HepG2 (cell line): Measurements from ENCODE around the gene NFE2L3. TPM values are rescaled to one million over a fixed set of nuclear protein-coding genes. Genes with fewer than 3 reads are reported as not detected.

ENCODE experiments used
- ATAC-seq: fragments of 200-7000 bp; cut with Tn5 transposase; 3 replicates; pipeline ENCODE4 v1.9.1; 2020; ENCODE audit warnings: mild to moderate bottlenecking, moderate library complexity
- BruUV-seq: library from RNA; stranded (reverse); fragments of 400-500 nt; replicated peaks from 2 replicates; lab custom pipeline; 2021; lab: Mats Ljungman, UMichigan
- CTCF ChIA-PET: fragments of 300-600 bp; formaldehyde crosslinking; extraction: SDS; loops from one replicate; lab custom pipeline; 2021; ENCODE audit warnings: low total read pairs, inconsistent platforms, low intra/inter-chr PET ratio; lab: Yijun Ruan, JAX
- POLR2A ChIA-PET: fragments of 350-600 bp; sonication (Branson Sonifier 250); formaldehyde crosslinking; loops from one replicate; lab custom pipeline; 2020; ENCODE audit warnings: antibody characterized with exemption, inconsistent platforms; lab: Yijun Ruan, JAX
- DNase-seq: peaks from one replicate; pipeline ENCODE4 v3.0.0-alpha.2; 2015; ENCODE audit warnings: low spot score
- FAIRE-seq: peaks from 3 replicates; lab custom pipeline; 2011; peaks lifted over from hg19 to GRCh38; lab: Jason Lieb, UNC
- H2AFZ ChIP-seq: one replicate; pipeline ENCODE4 v1.6.1; 2011; ENCODE audit warnings: low read length, inconsistent platforms
- H3K27ac ChIP-seq: fragments of 300-600 bp; 3 replicates; pipeline ENCODE4 v1.8.0; 2011; ENCODE audit warnings: mixed run types, mild to moderate bottlenecking, mixed read lengths, low read length, inconsistent platforms; ENCODE audit not compliant: insufficient read depth; ENCODE audit errors: extremely low read length
- H3K27me3 ChIP-seq, 2 experiments: fragments of 200-600 bp in 1 of 2; 2 replicates in 1 of 2; 3 replicates in 1 of 2; pipeline versions ENCODE4 v1.6.0 to v1.8.0; 2011; ENCODE audit warnings: low read length in 2 of 2, mild to moderate bottlenecking in 2 of 2, moderate library complexity in 2 of 2, inconsistent platforms in 1 of 2; ENCODE audit not compliant: insufficient read depth in 2 of 2, control insufficient read depth in 1 of 2
- H3K36me3 ChIP-seq, 2 experiments: fragments of 200-600 bp in 1 of 2; replicated peaks in 1 of 2; 2 replicates in 1 of 2; 3 replicates in 1 of 2; pipeline versions ENCODE4 v1.5.1 to v1.8.0; 2011; ENCODE audit warnings: low read length in 2 of 2, inconsistent platforms in 1 of 2; ENCODE audit not compliant: insufficient read depth in 2 of 2, control insufficient read depth in 1 of 2
- H3K4me1 ChIP-seq: 2 replicates; pipeline ENCODE4 v1.5.1; 2012; ENCODE audit warnings: low read length, inconsistent platforms; ENCODE audit not compliant: insufficient read depth
- H3K4me2 ChIP-seq: 2 replicates; pipeline ENCODE4 v1.6.0; 2011; ENCODE audit warnings: low read depth, low read length, inconsistent platforms
- H3K4me3 ChIP-seq, 3 experiments: fragments of 200-600 bp in 1 of 3; sonication (generic), shearing (Covaris generic) in 1 of 3; replicated peaks in 1 of 3; 2 replicates each; pipeline ENCODE4 v1.5.1; 2011 to 2016; ENCODE audit warnings: low read length in 3 of 3, inconsistent platforms in 2 of 3, low read depth in 2 of 3, mild to moderate bottlenecking in 2 of 3, control low read depth in 1 of 3, mixed read lengths in 1 of 3; ENCODE audit not compliant: insufficient read depth in 1 of 3
- H3K79me2 ChIP-seq: one replicate; pipeline ENCODE4 v1.6.1; 2011; ENCODE audit warnings: low read length, inconsistent platforms; ENCODE audit not compliant: insufficient read depth
- H3K9ac ChIP-seq: 2 replicates; pipeline ENCODE4 v1.6.0; 2011; ENCODE audit warnings: mild to moderate bottlenecking, low read depth, low read length, inconsistent platforms; ENCODE audit not compliant: insufficient read depth
- H3K9me3 ChIP-seq: 2 replicates; pipeline ENCODE4 v1.5.1; 2012; ENCODE audit warnings: mild to moderate bottlenecking, low read length
- H4K20me1 ChIP-seq: 2 replicates; pipeline ENCODE4 v1.6.0; 2011; ENCODE audit warnings: inconsistent platforms, mild to moderate bottlenecking, low read length, moderate library complexity; ENCODE audit not compliant: insufficient read depth
- DBP ChIP-seq: sonication (generic); formaldehyde crosslinking; IDR thresholded peaks from 2 replicates; pipeline ENCODE4 v1.4.0; 2020; ENCODE audit warnings: missing genetic modification reagents; ENCODE audit errors: not compliant biosample characterization
- EHMT2 ChIP-seq: fragments of 200-600 bp; sonication (generic); IDR thresholded peaks from 2 replicates; pipeline ENCODE4 v1.7.0; 2017; ENCODE audit warnings: antibody characterized with exemption, low read depth, low read length, borderline replicate concordance
- KDM4B ChIP-seq: sonication (generic); formaldehyde crosslinking; IDR thresholded peaks from 2 replicates; pipeline ENCODE4 v1.4.0; 2020; ENCODE audit warnings: missing genetic modification reagents
- PAF1 ChIP-seq: IDR thresholded peaks from 2 replicates; pipeline ENCODE4 v1.6.1; 2016; ENCODE audit warnings: missing genetic modification reagents, missing compliant biosample characterization
- STAT6 ChIP-seq: sonication (generic); formaldehyde crosslinking; IDR thresholded peaks from 2 replicates; pipeline ENCODE4 v1.4.0; 2020; ENCODE audit warnings: missing genetic modification reagents, mild to moderate bottlenecking, borderline replicate concordance
- ZBTB21 ChIP-seq: sonication (generic); formaldehyde crosslinking; IDR thresholded peaks from 2 replicates; pipeline ENCODE4 v1.4.0; 2020; ENCODE audit warnings: missing genetic modification reagents
- ZBTB40 ChIP-seq, 2 experiments: fragments of 450-650 bp in 1 of 2; sonication (generic) in 1 of 2; formaldehyde crosslinking in 1 of 2; IDR thresholded peaks; 2 replicates each; pipeline versions ENCODE4 v1.6.1 to v1.8.0; 2016 to 2022; ENCODE audit warnings: antibody characterized with exemption in 1 of 2, mild to moderate bottlenecking in 1 of 2, missing genetic modification reagents in 1 of 2
- ZFP82 ChIP-seq: sonication (generic); formaldehyde crosslinking; IDR thresholded peaks from 2 replicates; pipeline ENCODE4 v1.5.1; 2020; ENCODE audit warnings: mild to moderate bottlenecking, missing genetic modification reagents, borderline replicate concordance
- ZNF773 ChIP-seq: sonication (generic); formaldehyde crosslinking; IDR thresholded peaks from 2 replicates; pipeline ENCODE4 v1.4.0; 2020; ENCODE audit warnings: missing genetic modification reagents, borderline replicate concordance
- ZNF781 ChIP-seq: sonication (generic); formaldehyde crosslinking; IDR thresholded peaks from 2 replicates; pipeline ENCODE4 v1.5.1; 2020; ENCODE audit warnings: borderline replicate concordance, mild to moderate bottlenecking, missing genetic modification reagents; ENCODE audit errors: not compliant biosample characterization
- ZNF891 ChIP-seq: sonication (generic); formaldehyde crosslinking; IDR thresholded peaks from 2 replicates; pipeline ENCODE4 v1.5.0; 2020; ENCODE audit warnings: mild to moderate bottlenecking, missing genetic modification reagents
- WGBS: methylation state at CpG from one replicate; pipeline ENCODE4 v1.1.6; 2017; ENCODE audit warnings: low lambda C conversion rate; 5-methylcytosine and 5-hydroxymethylcytosine counted together
- in situ Hi-C: cut with HindIII; loops from 2 replicates; pipeline ENCODE4 v1.10.0; 2017; ENCODE audit warnings: low pct_unique_long_range_greater_than_20kb; ENCODE audit not compliant: extremely low pct_ligation_motif_present
- intact Hi-C: fragments of 100-400 bp; cut with micrococcal nuclease; formaldehyde crosslinking; loops from one replicate; pipeline ENCODE4 v1.10.0; 2022; ENCODE audit not compliant: unreplicated experiment
- polyA plus RNA-seq, 8 experiments: library from polyadenylated mRNA; depleted of rRNA in 3 of 8; stranded (reverse) in 7 of 8; unstranded in 1 of 8; fragments of >200 nt; fragmentation: Illumina TruSeq in 4 of 8; extraction: Trizol in 4 of 8; gene quantifications; 2 replicates each; pipeline versions ENCODE4 v1.2.1 to v1.2.3, GENCODE V29; 2011 to 2016; ENCODE audit warnings: low read depth in 4 of 8, missing spikeins in 1 of 8, mixed read lengths in 1 of 8; ENCODE audit not compliant: insufficient read depth in 1 of 8
- total RNA-seq, 5 experiments: library from RNA; depleted of rRNA; stranded (reverse); fragments of >200 nt; fragmentation: Illumina TruSeq; extraction: Trizol; gene quantifications; 2 replicates each; pipeline ENCODE4 v1.2.3, GENCODE V29; 2016; ENCODE audit warnings: low read depth in 1 of 5

The NFE2L3 gene
- total and polyA plus RNA-seq, 2 of the 13 experiments (the other 11 are each of a cell fraction or from before 2014, with no cell fraction given) = 11.4 to 19.4 TPM

GRCh38 chr7:26182283-26182682, 30.3 kb downstream of the NFE2L3 start:
- Histone ChIP-seq H3K27me3 (no peaks in the 10 kb centered on the region), H3K4me1 (peaks cover 30% of the 10 kb centered on the region), H2AFZ (no peak overlapping the region), H3K4me2 (no peak overlapping the region), H3K79me2 (no peaks in the 10 kb centered on the region), H3K4me3 (no peak overlapping the region), H3K36me3 (no peaks in the 10 kb centered on the region; a peak in 1 of 5 replicates), H3K9ac (no peak overlapping the region), H4K20me1 (peaks cover 18% of the 10 kb centered on the region; the same call in 1 of the 2 replicates), H3K9me3 (no peaks in the 10 kb centered on the region), H3K27ac (no peak overlapping the region)
- no TSS peak for BruUV-seq
- CTCF ChIA-PET = no interaction called here
- POLR2A ChIA-PET = interaction anchor here (1.4 to 1.6 kb wide), 3 partner anchors 11 to 30 kb away, joined by 3 to 6 read pairs (median 4); partner anchors contain the start of gene NFE2L3
- in situ Hi-C loops (loop anchor here (10.0 kb wide), 1 partner anchor 87 kb away; no protein-coding TSS in a partner anchor), intact Hi-C loops (loop anchor here (5.0 kb wide), 1 partner anchor 90 kb away; no protein-coding TSS in a partner anchor)
- no peak for FAIRE-seq
- 91% methylated on average over 6 of the region's 6 CpGs for WGBS
- DNase-seq = no peak
- no peak for ATAC-seq
- TF ChIP-seq STAT6 (CRISPR knock-in tag) (no peak), DBP (CRISPR knock-in tag) (no peak), ZNF781 (CRISPR knock-in tag) (peak; percentile 18), PAF1 (peak; percentile 72), ZFP82 (CRISPR knock-in tag) (no peak), KDM4B (CRISPR knock-in tag) (no peak), ZNF891 (no peak), ZBTB40 (IDR thresholded peaks at IDR 0.05) (no peak), ZBTB40 (CRISPR knock-in tag; IDR thresholded peaks at IDR 0.05) (no peak), ZBTB21 (CRISPR knock-in tag) (no peak), EHMT2 (no peak), ZNF773 (no peak)
